Sigmoid colon (tissue), 3 donors: ENCODE measurements around the gene NCKAP5.

Experiments used
- CTCF ChIP-seq, 4 experiments: fragments of 450-650 bp in 3 of 4; fragments of 200-600 bp in 1 of 4; IDR thresholded peaks; one replicate each; pipeline ENCODE4 v1.5.1; 2016 to 2019; ENCODE audit warnings: antibody characterized with exemption in 4 of 4, mild to moderate bottlenecking in 3 of 4, moderate library complexity in 2 of 4
- POLR2A ChIP-seq, 2 donors: fragments of 450-650 bp; IDR thresholded peaks; one replicate each; pipeline ENCODE4 v1.6.1; 2016; ENCODE audit warnings: antibody characterized with exemption in 2 of 2, mild to moderate bottlenecking in 2 of 2, moderate library complexity in 2 of 2

DNA sequence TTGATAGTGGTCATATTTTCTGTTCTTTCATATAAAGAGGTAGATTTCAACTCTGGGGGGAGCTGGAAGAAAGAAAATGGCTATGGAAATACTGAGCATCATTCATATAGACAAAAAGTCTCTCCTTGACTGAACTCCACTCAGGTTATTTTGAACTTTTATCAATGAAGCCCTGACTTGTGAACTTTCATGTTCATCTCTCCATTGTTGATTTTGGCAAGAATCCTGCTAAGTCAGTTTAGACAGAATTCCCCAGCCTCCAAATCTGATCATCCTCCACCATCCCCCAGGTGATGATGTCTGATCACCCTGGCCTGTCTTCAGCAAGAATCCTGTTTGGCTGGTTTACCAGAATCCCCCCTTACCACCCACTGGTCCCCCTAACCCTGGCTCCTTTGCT, 395.0 kb downstream of the NCKAP5 start:
- no peak for TF ChIP-seq CTCF (IDR thresholded peaks at IDR 0.05)
- TF ChIP-seq POLR2A (IDR thresholded peaks at IDR 0.05): no peak
